GM18907 (cell line): ENCODE data around the gene ZNF785.
"Not testable (repeated sequence)": the region's sequence is repeated elsewhere in the genome, so short reads cannot be mapped to it uniquely, and the experiment has no call there.

Experiments
- ATAC-seq: cut with Tn5 transposase; IDR thresholded peaks from one replicate; pipeline ENCODE4 v1.9.1; 2021; ENCODE audit warnings: mild to moderate bottlenecking, moderate library complexity; ENCODE audit not compliant: unreplicated experiment

ZNF785 gene

GRCh38 chr16:30585400-30586191 is at the start of gene ZNF785:
Gene ZNF785, minus strand, starts transcription at chr16:30585697. Its CDS starts 86 bp downstream, at chr16:30585611.
- peak; percentile 83 for ATAC-seq

- ATAC-seq, result no peak
These were observed 48.0 kb upstream of the ZNF785 start for GRCh38 chr16:30633526-30633925.

DNA sequence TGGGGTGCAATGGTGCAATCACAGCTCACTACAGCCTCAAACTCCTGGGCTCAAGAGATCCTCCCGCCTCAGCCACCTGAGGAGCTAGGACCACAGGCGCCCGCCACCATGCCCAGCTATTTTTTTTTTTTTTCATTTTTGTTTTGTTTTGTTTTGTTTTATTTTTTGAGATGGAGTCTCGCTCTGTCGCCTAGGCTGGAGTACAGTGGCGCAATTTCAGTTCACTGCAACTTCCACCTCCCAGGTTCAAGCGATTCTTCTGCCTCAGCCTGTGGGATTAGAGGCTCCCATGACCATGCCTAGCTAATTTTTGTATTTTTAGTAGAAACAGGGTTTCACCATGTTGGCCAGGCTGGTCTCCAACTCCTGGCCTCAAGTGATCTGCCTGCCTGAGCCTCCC is 47.0 kb upstream of the ZNF785 start:
- ATAC-seq, result not testable (repeated sequence)

DNA sequence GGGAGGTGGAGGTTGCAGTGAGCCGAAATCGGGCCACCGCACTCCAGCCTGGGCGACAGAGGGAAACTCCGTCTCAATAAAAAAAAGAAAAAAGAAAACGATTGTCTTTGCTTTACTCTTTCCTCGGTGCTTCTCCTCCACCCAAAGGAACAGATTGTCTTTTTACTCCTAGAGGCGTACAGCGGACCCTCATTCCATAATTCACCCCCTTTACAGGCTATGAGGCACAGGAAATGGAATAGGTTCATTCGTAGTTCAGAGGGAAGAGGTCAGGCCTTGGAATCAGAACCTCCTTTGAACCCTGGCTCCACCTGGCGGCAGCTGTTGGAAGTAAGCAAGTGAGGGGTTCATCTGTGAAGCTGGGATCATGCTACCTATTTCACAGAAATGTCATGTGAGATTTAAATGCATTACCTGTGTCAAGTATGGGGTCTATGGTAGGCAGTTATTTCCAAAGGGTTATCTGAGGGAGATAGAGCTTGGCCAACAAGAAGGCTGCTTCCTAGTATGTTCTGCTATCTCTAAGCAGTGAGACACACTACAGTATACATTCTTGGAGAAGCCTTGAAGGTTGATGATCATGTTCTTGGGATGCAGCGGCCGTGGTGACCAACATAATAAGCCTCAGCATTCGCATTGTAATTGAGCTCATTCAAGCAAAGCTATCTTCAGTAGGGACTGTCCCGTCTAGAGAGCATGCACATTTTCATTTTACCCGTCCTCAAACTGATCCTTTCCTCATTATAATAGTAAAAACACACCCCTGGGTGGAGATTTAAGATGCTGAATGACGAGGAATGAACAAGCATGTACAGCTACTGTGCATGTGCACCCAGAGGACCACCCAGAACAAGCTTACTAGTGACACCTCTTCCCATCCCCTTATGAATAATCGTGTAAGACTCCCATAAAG is 43.4 kb upstream of the ZNF785 start:
- ATAC-seq, result peak; percentile 62

DNA sequence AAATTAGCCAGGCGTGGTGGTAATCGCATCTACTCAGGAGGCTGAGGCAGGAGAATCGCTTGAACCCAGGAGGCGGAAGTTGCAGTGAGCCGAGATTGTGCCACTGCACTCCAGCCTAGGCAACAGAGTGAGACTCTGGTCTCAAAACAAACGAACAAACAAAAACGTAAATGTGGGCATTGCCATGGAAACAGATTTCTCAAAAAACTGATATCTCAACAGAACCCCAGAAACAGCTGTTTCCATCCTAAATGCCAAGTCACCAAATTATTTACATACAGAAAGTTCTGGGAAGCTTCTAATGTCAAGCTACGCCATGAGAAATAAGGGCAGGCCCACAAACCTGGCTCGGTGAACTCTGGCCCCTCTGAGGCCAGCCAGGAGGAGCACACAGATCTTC is 40.7 kb upstream of the ZNF785 start:
- ATAC-seq, result no peak

DNA sequence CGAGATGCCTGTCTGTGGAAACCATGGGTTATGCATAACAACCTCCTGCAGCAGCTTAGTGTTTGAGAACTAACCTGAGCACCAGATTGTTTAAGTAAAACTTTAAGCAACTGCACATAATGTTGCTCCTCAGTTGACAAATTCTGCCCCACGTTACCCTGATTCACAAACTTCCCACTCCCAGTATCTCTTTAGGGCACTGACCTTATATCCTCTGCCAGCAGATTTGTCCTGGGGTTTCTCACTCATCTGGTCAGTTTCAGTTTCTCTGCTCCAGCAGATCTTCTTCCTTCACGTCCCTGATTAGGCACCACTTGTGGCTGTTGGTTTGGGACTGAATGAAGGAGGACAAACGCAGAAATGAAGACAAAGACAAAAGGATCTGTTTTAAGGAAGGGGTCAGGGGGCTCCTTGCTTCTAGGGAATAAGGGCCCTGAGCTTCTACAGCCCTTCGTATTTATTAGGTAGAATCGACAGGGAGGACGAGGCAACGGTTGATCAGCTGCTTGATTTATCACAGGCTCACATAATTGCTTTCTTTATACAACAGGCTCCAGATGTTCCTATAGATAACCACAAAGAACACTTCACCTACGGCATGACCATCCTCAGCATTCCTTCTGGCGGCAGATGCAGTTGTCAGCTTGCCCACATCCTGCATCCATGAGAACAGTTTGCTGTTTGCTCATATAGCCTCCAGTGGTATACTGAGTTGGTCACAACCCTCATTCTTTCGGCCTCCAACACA is 38.2 kb upstream of the ZNF785 start:
- ATAC-seq, result no peak

DNA sequence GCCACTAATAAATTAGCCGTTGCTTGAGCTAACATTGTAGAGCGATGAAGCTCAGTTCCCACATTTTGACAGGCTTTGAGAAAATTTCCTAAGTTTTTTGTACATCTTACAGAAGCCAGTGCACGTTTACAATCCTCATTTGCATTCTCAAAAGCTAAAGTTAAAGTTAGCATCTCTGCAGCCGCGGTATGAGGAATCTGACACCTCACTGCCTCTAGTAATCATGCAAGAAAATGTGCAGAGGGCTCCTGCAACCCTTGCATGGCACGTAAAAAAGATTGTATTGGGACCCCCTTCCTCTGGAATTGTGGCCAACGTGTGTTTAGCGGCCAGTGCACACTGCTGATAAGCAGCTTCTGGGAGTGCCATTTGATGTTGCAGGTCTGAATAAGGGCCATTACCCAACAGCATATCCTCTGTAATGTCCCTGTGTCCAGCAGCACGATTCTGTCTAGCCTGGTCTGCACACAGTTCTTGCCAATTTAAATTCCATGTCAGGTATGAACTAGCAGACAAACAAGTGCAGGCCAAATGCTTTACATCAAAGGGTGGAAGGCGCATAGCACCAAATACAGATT is 37.0 kb upstream of the ZNF785 start:
- no peak for ATAC-seq

DNA sequence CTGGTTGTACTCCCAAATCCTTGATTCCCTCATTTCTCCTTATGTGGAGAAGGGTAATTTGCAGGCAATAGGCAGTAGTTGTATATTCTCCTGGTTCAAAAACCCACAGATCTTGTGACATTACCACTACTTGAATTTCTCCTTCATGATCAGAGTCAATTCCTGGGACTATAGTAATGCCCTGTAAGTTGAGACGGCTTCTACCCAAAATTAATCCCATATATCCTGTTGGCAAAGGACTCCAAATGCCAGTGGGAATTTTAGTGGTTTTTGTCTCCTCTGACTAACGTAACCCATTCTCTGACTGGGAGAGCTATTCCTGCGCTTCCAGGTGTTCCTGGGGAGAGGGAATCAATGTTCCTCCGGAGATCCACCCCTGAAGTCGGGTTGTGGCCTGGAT is 36.3 kb upstream of the ZNF785 start:
- ATAC-seq, result no peak

DNA sequence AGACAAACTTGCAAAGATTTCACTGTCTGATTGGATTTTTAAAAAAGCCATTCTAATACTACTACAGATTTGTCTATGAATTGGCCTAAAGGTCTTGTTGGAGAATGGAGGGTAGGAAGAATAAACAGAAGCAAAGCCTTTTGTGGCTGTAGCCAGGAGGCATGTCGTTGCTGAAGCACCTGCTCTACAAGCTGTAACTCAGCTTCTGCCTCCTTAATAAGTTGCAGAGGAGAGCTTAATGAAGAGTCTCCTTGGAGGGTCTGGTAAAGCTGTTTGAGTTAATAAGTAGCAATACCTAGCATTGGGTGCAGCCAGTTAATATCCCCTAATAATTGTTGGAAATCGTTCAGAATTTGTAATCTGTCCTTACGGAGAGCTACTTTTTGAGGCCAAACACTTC is 34.7 kb upstream of the ZNF785 start:
- no peak for ATAC-seq

DNA sequence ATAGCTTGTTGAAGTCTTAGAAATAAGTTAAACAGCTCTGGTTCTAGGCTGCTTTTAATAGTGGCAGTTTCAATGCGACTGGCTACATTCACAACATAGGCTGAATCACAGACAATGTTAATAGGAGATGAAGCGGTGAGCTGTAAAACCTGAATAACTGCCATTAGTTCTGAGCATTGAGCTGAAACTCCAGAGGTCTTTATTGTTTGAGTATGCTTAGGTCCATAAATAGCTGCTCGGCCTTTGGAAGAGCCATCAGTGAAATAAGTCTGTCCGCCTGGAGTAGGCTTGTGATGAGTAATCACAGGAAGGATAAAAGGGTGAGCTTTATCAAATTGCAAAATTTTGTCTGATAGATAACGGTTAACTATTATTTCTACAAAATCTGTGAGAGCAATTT is 34.1 kb upstream of the ZNF785 start:
- ATAC-seq, result no peak

- no peak for ATAC-seq
These were observed 33.7 kb upstream of the ZNF785 start for GRCh38 chr16:30619202-30619601.

DNA sequence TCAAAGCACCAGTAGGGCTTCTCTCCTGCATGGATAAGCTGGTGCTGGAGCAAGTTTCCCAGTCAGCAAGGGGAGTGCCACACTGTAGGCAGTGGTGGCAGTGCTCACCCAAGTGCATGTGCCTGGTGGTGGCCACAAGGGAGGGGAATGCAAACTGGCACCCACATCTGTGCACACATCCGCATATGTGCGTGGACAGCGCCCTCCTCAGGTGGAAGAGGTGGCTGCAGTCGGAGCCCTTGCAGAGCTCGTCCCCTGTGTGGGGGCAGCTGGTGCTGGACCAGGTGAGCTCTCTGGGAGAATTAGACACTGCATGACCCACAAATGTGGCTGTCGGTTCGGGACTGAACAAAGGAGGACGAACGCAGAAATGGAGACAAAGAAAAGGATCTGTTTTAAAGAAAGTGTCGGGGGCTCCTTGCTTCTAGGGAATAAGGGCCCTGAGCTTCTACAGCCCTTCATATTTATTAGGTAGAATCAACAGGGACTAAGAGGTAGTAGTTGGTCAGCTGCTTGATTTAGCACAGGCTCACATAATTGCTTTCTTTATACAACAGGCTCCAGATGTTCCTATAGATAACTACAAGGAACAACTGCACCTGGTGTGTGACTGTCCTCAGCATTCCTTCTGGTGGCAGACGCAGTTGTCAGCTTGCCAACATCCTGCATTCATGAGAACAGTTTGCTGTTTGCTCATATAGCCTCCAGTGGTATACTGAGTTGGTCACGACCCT is 30.0 kb upstream of the ZNF785 start:
- ATAC-seq, result no peak

DNA sequence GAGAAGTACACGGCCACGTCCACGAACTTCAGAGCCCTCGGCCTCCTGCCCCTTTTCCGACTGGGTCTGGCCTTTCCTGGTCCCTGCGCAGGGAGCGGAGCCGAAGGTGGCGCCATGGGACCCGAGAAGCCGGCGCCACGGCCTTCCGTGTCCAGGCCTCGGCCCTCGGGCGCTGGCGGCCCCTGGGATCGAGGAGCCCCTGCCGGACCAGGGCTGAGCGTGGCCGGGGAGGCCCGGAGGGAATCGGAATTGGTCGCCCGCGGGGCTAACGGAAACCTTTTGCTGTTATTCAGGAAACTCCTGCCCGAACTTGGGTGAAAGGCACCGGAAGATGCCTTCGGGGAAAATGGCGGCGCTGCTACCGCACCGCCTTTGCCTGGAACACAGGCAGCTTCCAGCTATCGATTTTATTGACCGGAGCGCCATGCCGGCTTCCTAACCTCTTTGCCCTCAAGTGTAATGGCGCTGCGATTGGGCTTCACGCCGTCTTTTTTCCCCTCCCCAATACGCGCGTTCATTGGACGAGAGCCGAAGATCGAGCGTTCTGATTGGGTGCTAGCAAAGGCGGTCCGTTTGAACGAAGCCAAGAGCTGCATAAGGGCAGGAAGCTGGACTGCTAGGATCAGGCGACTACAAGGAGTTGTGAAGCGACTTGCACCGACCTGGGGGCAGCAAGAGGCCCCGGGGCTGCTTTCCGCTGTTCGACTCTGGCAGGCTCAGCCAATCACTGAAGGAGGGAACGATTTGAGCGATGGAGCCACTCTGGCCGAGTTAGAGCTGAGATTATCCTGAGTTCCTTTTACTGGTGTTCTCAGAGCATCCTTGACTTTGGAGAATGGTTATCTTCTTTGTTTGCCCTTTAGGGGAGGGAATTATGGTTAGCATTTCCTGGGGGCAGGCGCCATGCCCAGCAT is 24.7 kb upstream of the ZNF785 start, which contains the start of gene ZNF689:
Gene ZNF689, minus strand, starts transcription at position 464 of the 914 bp plus-strand sequence. Its CDS starts 348 bp downstream, at position 116.
- ATAC-seq, result peak; percentile 89

- peak; percentile 43 for ATAC-seq
These were observed 23.8 kb upstream of the ZNF785 start for GRCh38 chr16:30609002-30609925.

DNA sequence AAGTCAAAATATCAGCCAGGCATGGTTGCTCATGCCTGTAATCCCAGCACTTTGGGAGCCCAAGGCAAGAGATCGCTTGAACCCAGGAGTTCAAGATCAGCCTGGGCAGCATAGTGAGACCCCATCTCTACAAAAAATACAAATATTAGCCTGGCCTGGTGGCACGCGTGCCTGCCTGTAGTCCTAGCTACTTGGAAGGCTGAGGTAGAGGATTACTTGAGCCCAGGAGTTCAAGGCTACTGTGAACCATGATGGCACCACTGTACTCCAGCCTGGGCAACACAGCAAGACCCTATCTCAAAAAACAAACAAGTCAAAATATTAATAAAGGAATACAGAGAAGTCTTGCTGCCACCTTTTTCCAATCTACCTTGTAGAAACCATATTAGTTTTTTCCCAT is 20.5 kb upstream of the ZNF785 start:
- ATAC-seq, result no peak

DNA sequence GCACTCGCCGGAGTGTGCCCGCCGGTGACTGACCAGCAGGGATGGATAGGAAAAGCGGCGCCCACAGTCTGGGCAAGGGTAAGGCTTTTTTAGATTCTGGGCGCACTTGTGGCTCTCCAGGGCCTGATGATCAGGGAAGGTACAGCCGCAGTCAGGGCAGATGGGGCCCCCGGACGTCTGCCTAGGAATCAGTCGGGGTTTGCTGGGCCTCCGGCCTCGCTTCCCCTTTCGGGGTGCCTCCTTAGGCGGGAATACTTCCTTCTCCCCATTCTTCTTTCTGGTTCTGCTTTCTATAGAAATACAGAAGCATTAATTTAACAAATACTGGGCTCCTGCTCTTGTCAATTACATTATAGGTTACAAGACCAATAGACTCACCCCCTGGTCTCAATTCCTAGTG is 19.7 kb upstream of the ZNF785 start:
- no peak for ATAC-seq

GRCh38 chr16:30604316-30604947 is 18.9 kb upstream of the ZNF785 start:
- ATAC-seq, result no peak

DNA sequence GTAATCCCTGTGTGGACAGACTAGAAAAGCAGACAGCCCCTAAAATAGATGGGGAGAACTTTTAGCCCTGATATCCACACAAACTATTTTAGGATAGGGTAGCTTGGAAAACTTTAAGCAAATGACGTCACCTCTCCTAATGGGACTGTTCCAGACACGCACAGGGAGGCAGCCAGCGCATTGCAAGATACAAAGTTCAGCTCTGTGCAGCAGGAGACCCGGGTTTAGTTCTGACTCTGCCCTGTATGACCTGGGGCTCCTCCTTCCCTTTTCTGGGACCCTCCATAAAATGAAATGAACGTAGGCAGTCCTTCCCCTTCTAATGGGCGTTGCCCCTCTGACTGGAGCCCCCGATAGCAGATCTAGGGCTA is 18.4 kb upstream of the ZNF785 start:
- ATAC-seq, result no peak
